Measurements from ENCODE around the gene ZNF507. TPM values are rescaled to one million over a fixed set of nuclear protein-coding genes. Genes with fewer than 3 reads are reported as not detected.

Gene ZNF507
- total and polyA plus RNA-seq, 2 of the 8 experiments (the other 6 are each of a cell fraction or from before 2014, with no cell fraction given): 8.6 to 28.8 TPM

- no peaks in the 10 kb centered on the region for H3K9me3 ChIP-seq (ENCODE audit: insufficient read depth in 2 of 2, low read depth in 1 of 2, low read length in 1 of 2)
- no peak overlapping the region for H3K14ac ChIP-seq (ENCODE audit: insufficient read length)
- no peak overlapping the region for H2BK120ac ChIP-seq (replicated peaks; ENCODE audit: low read depth, low read length)
- H3K18ac ChIP-seq (ENCODE audit: extremely low read depth, low read length): no peak overlapping the region
- H2BK12ac ChIP-seq (ENCODE audit: low read depth, low read length): no peak overlapping the region
- FAIRE-seq: no peak
- H3K79me1 ChIP-seq (ENCODE audit: low read depth, low read length): no peaks in the 10 kb centered on the region
- H3K4ac ChIP-seq (replicated peaks; ENCODE audit: insufficient read length, low read depth, low read length): no peak overlapping the region
- no peak overlapping the region for H2AFZ ChIP-seq (ENCODE audit: low read length)
- 94% methylated on average over 7 of the region's 7 CpGs; no CpG with 5 or more reads in 1 of the 2 experiments for WGBS, 2 experiments (ENCODE audit: extremely low coverage in 1 of 2, insufficient coverage in 1 of 2, insufficient read length in 1 of 2, insufficient replicate concordance in 2 of 2, low coverage in 1 of 2, low lambda C conversion rate in 2 of 2, missing lambda C conversion rate in 1 of 2)
- DNase-seq (ENCODE audit: low read depth in 1 of 2, low spot score in 2 of 2): no peak
- H2BK20ac ChIP-seq (ENCODE audit: low read length): no peak overlapping the region
- H2BK15ac ChIP-seq (ENCODE audit: low read length): no peak overlapping the region
- no peak overlapping the region for H4K91ac ChIP-seq (replicated peaks; ENCODE audit: insufficient read length, low read length)
- H3K79me2 ChIP-seq (ENCODE audit: control insufficient read depth in 1 of 2, insufficient read depth in 2 of 2, low read length in 2 of 2): no peaks in the 10 kb centered on the region
- no peak overlapping the region for H3K4me2 ChIP-seq (ENCODE audit: insufficient read depth in 1 of 2, low read depth in 2 of 2, low read length in 2 of 2)
- no peaks in the 10 kb centered on the region for H3K27me3 ChIP-seq (replicated peaks in 1 of 4; ENCODE audit: control insufficient read depth in 3 of 4, extremely low read depth in 1 of 4, insufficient read depth in 3 of 4, low read length in 3 of 4)
- H3K23me2 ChIP-seq (ENCODE audit: low read depth, low read length): no peaks in the 10 kb centered on the region
- H4K8ac ChIP-seq (ENCODE audit: extremely low read depth, insufficient read depth, low read length): no peak overlapping the region
- H4K20me1 ChIP-seq (replicated peaks in 1 of 2; ENCODE audit: control insufficient read depth in 1 of 2, insufficient read depth in 2 of 2, low read length in 2 of 2): no peaks in the 10 kb centered on the region
- H3K4me1 ChIP-seq (replicated peaks in 1 of 4; ENCODE audit: control insufficient read depth in 3 of 4, insufficient read depth in 4 of 4, low read length in 3 of 4): no peaks in the 10 kb centered on the region
- H3K27ac ChIP-seq (ENCODE audit: low read depth, low read length): no peak overlapping the region
- no peak overlapping the region for H2BK5ac ChIP-seq (ENCODE audit: low read depth, low read length)
- no peak overlapping the region for H3K4me3 ChIP-seq (ENCODE audit: extremely low read depth in 1 of 4, insufficient read depth in 2 of 4, low read depth in 3 of 4, low read length in 4 of 4)
- H3K56ac ChIP-seq (replicated peaks; ENCODE audit: insufficient read length, low read depth, low read length): no peak overlapping the region
- POLR2A ChIA-PET (ENCODE audit: partially characterized antibody): interaction anchor here (0.8 to 1.9 kb wide), 4 partner anchors 8 to 115 kb away, joined by 3 to 7 read pairs (median 5); partner anchors contain the start of gene DPY19L3
- H3K23ac ChIP-seq (ENCODE audit: insufficient read length): no peak overlapping the region
- H4K5ac ChIP-seq (ENCODE audit: insufficient read length, low read depth, low read length): no peak overlapping the region
- TF ChIP-seq SIX5 (IDR thresholded peaks at IDR 0.05; ENCODE audit: low read depth, low read length): no peak
- TF ChIP-seq HDAC2 (IDR thresholded peaks at IDR 0.05; ENCODE audit: borderline replicate concordance in 1 of 2, low read depth in 2 of 2, low read length in 2 of 2): no peak
- no peak for TF ChIP-seq TAF1 (IDR thresholded peaks at IDR 0.05; ENCODE audit: low read depth, low read length)
- no peak for TF ChIP-seq EP300 (IDR thresholded peaks at IDR 0.05; ENCODE audit: borderline replicate concordance in 1 of 2, low read depth in 2 of 2, low read length in 2 of 2)
- no peak for TF ChIP-seq POU5F1 (IDR thresholded peaks at IDR 0.05; ENCODE audit: low read depth, low read length)
- no peak for TF ChIP-seq TCF12 (IDR thresholded peaks at IDR 0.05; ENCODE audit: low read depth, low read length)
- no peak for TF ChIP-seq ASH2L (IDR thresholded peaks at IDR 0.05; ENCODE audit: low read length)
- TF ChIP-seq SAP30 (IDR thresholded peaks at IDR 0.05; ENCODE audit: insufficient read depth, insufficient replicate concordance, low read length): no peak
- no peak for TF ChIP-seq EZH2 (IDR thresholded peaks at IDR 0.05; ENCODE audit: low read depth, low read length, severe bottlenecking)
- TF ChIP-seq KDM4A (IDR thresholded peaks at IDR 0.05; ENCODE audit: low read depth, low read length, severe bottlenecking): no peak
- TF ChIP-seq BACH1 (IDR thresholded peaks at IDR 0.05; ENCODE audit: low read length): no peak
- no peak for TF ChIP-seq CBX5 (IDR thresholded peaks at IDR 0.05; ENCODE audit: low read depth, low read length)
- no peak overlapping the region for H2AK5ac ChIP-seq (ENCODE audit: low read depth, low read length)
- CTCF ChIA-PET (ENCODE audit: partially characterized antibody): interaction anchor here (1.1 to 2.3 kb wide), 4 partner anchors 10 to 182 kb away, joined by 3 to 9 read pairs (median 4); no protein-coding TSS in a partner anchor
- H3K36me3 ChIP-seq (ENCODE audit: control insufficient read depth in 2 of 4, insufficient read depth in 4 of 4, low read length in 3 of 4): peaks cover 3 to 8% (median 5%) of the 10 kb centered on the region in 4 experiments; a peak in 5 of 8 replicates
- H3K9ac ChIP-seq (replicated peaks in 1 of 4; ENCODE audit: extremely low read depth in 1 of 4, low read depth in 3 of 4, low read length in 3 of 4): no peak overlapping the region
These were observed 42.4 kb downstream of the ZNF507 start for GRCh38 chr19:32387701-32388392.
